DOHH2 (cell line): Measurements from ENCODE around the gene LPAR2.
"Not testable (repeated sequence)": the region's sequence is repeated elsewhere in the genome, so short reads cannot be mapped to it uniquely, and the experiment has no call there.

Source experiments
- H3F3A ChIP-seq: fragments of 200-600 bp; sonication (generic), shearing (Covaris generic); 2 replicates; pipeline ENCODE4 v1.6.0; 2016; ENCODE audit warnings: antibody characterized with exemption, mild to moderate bottlenecking; ENCODE audit not compliant: control insufficient read depth, insufficient read depth
- H3K27ac ChIP-seq: fragments of 200-600 bp; sonication (generic); 2 replicates; pipeline ENCODE4 v1.5.1; 2014; ENCODE audit warnings: low read depth, mild to moderate bottlenecking, low read length, moderate library complexity
- H3K27me3 ChIP-seq: fragments of 200-600 bp; sonication (generic); 2 replicates; pipeline ENCODE4 v1.6.1; 2014; ENCODE audit warnings: mild to moderate bottlenecking, low read length, mixed read lengths; ENCODE audit not compliant: control insufficient read depth
- H3K36me3 ChIP-seq: fragments of 200-600 bp; sonication (generic); 2 replicates; pipeline ENCODE4 v1.6.1; 2014; ENCODE audit warnings: mild to moderate bottlenecking, low read length, moderate library complexity, mixed read lengths; ENCODE audit not compliant: control insufficient read depth
- H3K4me1 ChIP-seq: fragments of 200-600 bp; sonication (generic); 2 replicates; pipeline ENCODE4 v1.6.1; 2014; ENCODE audit warnings: mild to moderate bottlenecking, low read length, mixed read lengths; ENCODE audit not compliant: control insufficient read depth
- H3K4me2 ChIP-seq: fragments of 200-600 bp; sonication (generic); 2 replicates; pipeline ENCODE4 v1.6.0; 2014; ENCODE audit warnings: mild to moderate bottlenecking, low read length, moderate library complexity
- H3K4me3 ChIP-seq: fragments of 200-600 bp; sonication (generic); 2 replicates; pipeline ENCODE4 v1.5.1; 2014; ENCODE audit warnings: mild to moderate bottlenecking, low read length, mixed read lengths
- H3K79me2 ChIP-seq: fragments of 200-600 bp; sonication (generic); 2 replicates; pipeline ENCODE4 v1.6.1; 2014; ENCODE audit warnings: mild to moderate bottlenecking, low read length, mixed read lengths; ENCODE audit not compliant: control insufficient read depth
- H3K9me2 ChIP-seq: fragments of 200-600 bp; sonication (generic); replicated peaks from 2 replicates; pipeline ENCODE4 v1.6.1; 2014; ENCODE audit warnings: mild to moderate bottlenecking, low read length, mixed read lengths; ENCODE audit not compliant: control insufficient read depth
- H3K9me3 ChIP-seq: fragments of 200-600 bp; sonication (generic); 2 replicates; pipeline ENCODE4 v1.6.1; 2014; ENCODE audit warnings: antibody characterized with exemption, low read length, mixed read lengths; ENCODE audit not compliant: control insufficient read depth, insufficient read depth
- H4K20me1 ChIP-seq: fragments of 200-600 bp; sonication (generic); 2 replicates; pipeline ENCODE4 v1.6.0; 2014; ENCODE audit warnings: low read depth, mild to moderate bottlenecking, antibody characterized with exemption, low read length, moderate library complexity; ENCODE audit not compliant: control insufficient read depth, insufficient read depth
- CTCF ChIP-seq: fragments of 200-600 bp; sonication (generic); IDR thresholded peaks from one replicate; pipeline ENCODE4 v1.5.1; 2014; ENCODE audit warnings: antibody characterized with exemption, mild to moderate bottlenecking, low read depth, low read length; ENCODE audit not compliant: poor library complexity, severe bottlenecking
- EZH2phosphoT487 ChIP-seq: fragments of 200-600 bp; sonication (generic); IDR thresholded peaks from 2 replicates; pipeline ENCODE4 v1.6.1; 2017; ENCODE audit warnings: borderline replicate concordance, mild to moderate bottlenecking, antibody characterized with exemption, low read length, moderate library complexity, mixed read lengths

The LPAR2 gene

GRCh38 chr19:19615086-19615485, 12.9 kb downstream of the LPAR2 start:
- Histone ChIP-seq H3K27ac (no peak overlapping the region), H3F3A (no peaks in the 10 kb centered on the region), H3K4me2 (no peak overlapping the region), H4K20me1 (no peaks in the 10 kb centered on the region), H3K9me2 (no peaks in the 10 kb centered on the region), H3K4me3 (no peak overlapping the region), H3K27me3 (no peaks in the 10 kb centered on the region), H3K79me2 (no peaks in the 10 kb centered on the region), H3K36me3 (no peaks in the 10 kb centered on the region), H3K9me3 (no peaks in the 10 kb centered on the region), H3K4me1 (peaks cover 22% of the 10 kb centered on the region)
- TF ChIP-seq CTCF, result no peak
- TF ChIP-seq EZH2phosphoT487, result no peak

DNA sequence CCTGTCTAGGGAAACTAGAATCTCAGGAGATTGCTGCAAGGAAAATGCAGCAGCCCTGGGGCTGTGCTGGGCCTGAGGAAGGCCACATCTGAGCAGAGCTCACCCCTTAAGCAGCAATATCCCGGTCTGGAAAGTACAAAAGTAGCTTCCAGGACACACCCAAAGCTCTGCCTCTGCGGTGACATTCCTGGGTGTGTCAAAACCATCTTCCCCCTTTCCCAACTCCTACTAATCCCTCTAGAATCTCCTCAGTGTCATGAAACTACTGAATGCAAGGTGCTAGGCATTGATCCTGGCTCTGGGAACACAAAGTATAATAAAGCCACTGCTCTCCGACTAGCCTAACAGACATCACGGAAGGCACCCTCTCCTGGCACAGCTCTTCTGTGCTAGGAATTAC, 14.5 kb downstream of the LPAR2 start:
- no peaks in the 10 kb centered on the region for H3K9me3 ChIP-seq
- H4K20me1 ChIP-seq, result no peaks in the 10 kb centered on the region
- H3F3A ChIP-seq, result no peaks in the 10 kb centered on the region
- no peak overlapping the region for H3K4me3 ChIP-seq
- no peaks in the 10 kb centered on the region for H3K27me3 ChIP-seq
- TF ChIP-seq EZH2phosphoT487 (no peak), CTCF (no peak)
- H3K36me3 ChIP-seq, result no peaks in the 10 kb centered on the region
- no peaks in the 10 kb centered on the region for H3K79me2 ChIP-seq
- H3K9me2 ChIP-seq, result no peaks in the 10 kb centered on the region
- H3K4me2 ChIP-seq, result no peak overlapping the region
- H3K4me1 ChIP-seq, result peaks cover 15% of the 10 kb centered on the region
- no peak overlapping the region for H3K27ac ChIP-seq

- Histone ChIP-seq H3K79me2 (no peaks in the 10 kb centered on the region), H3K36me3 (no peaks in the 10 kb centered on the region), H3K4me2 (no peak overlapping the region), H3K27me3 (no peaks in the 10 kb centered on the region), H4K20me1 (no peaks in the 10 kb centered on the region), H3K27ac (no peak overlapping the region), H3K9me2 (no peaks in the 10 kb centered on the region), H3K9me3 (no peaks in the 10 kb centered on the region), H3F3A (no peaks in the 10 kb centered on the region), H3K4me1 (peaks cover 4% of the 10 kb centered on the region), H3K4me3 (no peak overlapping the region)
- TF ChIP-seq EZH2phosphoT487, result no peak
- no peak for TF ChIP-seq CTCF
These were observed 17.4 kb downstream of the LPAR2 start for GRCh38 chr19:19610376-19611202.

DNA sequence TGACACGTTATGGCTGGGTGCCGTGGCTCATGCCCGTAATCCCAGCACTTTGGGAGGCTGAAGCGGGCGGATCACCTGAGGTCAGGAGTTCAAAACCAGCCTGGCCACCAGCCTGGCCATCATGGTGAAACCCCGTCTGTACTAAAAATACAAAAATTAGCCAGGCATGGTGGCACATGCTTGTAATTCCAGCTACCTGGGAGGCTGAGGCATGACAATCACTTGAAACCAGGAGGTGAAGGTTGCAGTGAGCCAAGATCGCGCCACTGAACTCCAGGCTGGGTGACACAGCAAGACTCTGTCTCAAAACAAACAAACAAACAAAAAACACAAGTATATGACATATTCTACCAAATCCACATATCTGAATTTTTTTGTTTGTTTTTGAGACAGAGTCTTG, 21.3 kb downstream of the LPAR2 start:
- not testable (repeated sequence) for H3K9me3 ChIP-seq, H3K79me2 ChIP-seq, H3K36me3 ChIP-seq, H3K4me3 ChIP-seq, H3K27ac ChIP-seq, H3K4me2 ChIP-seq, H3K4me1 ChIP-seq, H3F3A ChIP-seq, H3K27me3 ChIP-seq, H4K20me1 ChIP-seq, H3K9me2 ChIP-seq
